ENCODE measurements around the gene SOX18.

GRCh38 chr20:64042054-64042781 lies 7.2 kb downstream of the SOX18 start:
- TF ChIP-seq CTCF (conservative IDR thresholded peaks at IDR 0.05; ENCODE audit: low read depth in 2 of 2), result no peak
- TF ChIP-seq EZH2 (IDR thresholded peaks at IDR 0.05; ENCODE audit: low read depth, unreplicated experiment), result peak; percentile 79
- no peak for TF ChIP-seq REST (IDR thresholded peaks at IDR 0.05; ENCODE audit: unreplicated experiment)
- TF ChIP-seq CREB1 (CRISPR knock-in tag; IDR thresholded peaks at IDR 0.05; ENCODE audit: low read depth), result no peak
- TF ChIP-seq POLR2AphosphoS5 (IDR thresholded peaks at IDR 0.05; ENCODE audit: low read depth), result no peak
- TF ChIP-seq ETS1 (IDR thresholded peaks at IDR 0.05), result no peak
- no peak for TF ChIP-seq ZNF462 (CRISPR knock-in tag; IDR thresholded peaks at IDR 0.05)
- no peak for TF ChIP-seq ZNF114 (CRISPR knock-in tag; IDR thresholded peaks at IDR 0.05)
- TF ChIP-seq JUNB (IDR thresholded peaks at IDR 0.05; ENCODE audit: unreplicated experiment), result no peak
- no peak for TF ChIP-seq ZNF331 (CRISPR knock-in tag; IDR thresholded peaks at IDR 0.05; ENCODE audit: low read depth)

All from GM23338 (cell line).